ENCODE data around the gene LRRC66.

- no peak for TF ChIP-seq RAD21 (conservative IDR thresholded peaks at IDR 0.05)
- no peak for TF ChIP-seq EZH2 (IDR thresholded peaks at IDR 0.05; ENCODE audit: borderline replicate concordance, insufficient read depth, low read length, poor library complexity, severe bottlenecking)
- TF ChIP-seq, protein P1, sequence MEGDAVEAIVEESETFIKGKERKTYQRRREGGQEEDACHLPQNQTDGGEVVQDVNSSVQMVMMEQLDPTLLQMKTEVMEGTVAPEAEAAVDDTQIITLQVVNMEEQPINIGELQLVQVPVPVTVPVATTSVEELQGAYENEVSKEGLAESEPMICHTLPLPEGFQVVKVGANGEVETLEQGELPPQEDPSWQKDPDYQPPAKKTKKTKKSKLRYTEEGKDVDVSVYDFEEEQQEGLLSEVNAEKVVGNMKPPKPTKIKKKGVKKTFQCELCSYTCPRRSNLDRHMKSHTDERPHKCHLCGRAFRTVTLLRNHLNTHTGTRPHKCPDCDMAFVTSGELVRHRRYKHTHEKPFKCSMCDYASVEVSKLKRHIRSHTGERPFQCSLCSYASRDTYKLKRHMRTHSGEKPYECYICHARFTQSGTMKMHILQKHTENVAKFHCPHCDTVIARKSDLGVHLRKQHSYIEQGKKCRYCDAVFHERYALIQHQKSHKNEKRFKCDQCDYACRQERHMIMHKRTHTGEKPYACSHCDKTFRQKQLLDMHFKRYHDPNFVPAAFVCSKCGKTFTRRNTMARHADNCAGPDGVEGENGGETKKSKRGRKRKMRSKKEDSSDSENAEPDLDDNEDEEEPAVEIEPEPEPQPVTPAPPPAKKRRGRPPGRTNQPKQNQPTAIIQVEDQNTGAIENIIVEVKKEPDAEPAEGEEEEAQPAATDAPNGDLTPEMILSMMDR (IDR thresholded peaks at IDR 0.05; ENCODE audit: poor library complexity, severe bottlenecking) = no peak
- TF ChIP-seq TAF1 (IDR thresholded peaks at IDR 0.05; ENCODE audit: low read depth) = no peak
- TF ChIP-seq POLR2AphosphoS5 (IDR thresholded peaks at IDR 0.05) = no peak
Measured at GRCh38 chr4:52051213-52051614, 31.1 kb upstream of the LRRC66 start, which contains the start of gene SPATA18.
